ENCODE results near the gene FGF3.

GRCh38 chr11:69826773-69827172 is 7.6 kb upstream of the FGF3 start:
- TF ChIP-seq MAZ (CRISPR knock-in tag; conservative IDR thresholded peaks at IDR 0.05 in 1 of 2, IDR thresholded peaks at IDR 0.05 in 1 of 2) = no peak
- TF ChIP-seq TAF1 (IDR thresholded peaks at IDR 0.05; ENCODE audit: control insufficient read depth, extremely low read depth, insufficient read depth, low read length, severe bottlenecking) = no peak

Measured in K562 (cell line).